Measurements from ENCODE around the gene ACSS1.

ACSS1 gene

DNA sequence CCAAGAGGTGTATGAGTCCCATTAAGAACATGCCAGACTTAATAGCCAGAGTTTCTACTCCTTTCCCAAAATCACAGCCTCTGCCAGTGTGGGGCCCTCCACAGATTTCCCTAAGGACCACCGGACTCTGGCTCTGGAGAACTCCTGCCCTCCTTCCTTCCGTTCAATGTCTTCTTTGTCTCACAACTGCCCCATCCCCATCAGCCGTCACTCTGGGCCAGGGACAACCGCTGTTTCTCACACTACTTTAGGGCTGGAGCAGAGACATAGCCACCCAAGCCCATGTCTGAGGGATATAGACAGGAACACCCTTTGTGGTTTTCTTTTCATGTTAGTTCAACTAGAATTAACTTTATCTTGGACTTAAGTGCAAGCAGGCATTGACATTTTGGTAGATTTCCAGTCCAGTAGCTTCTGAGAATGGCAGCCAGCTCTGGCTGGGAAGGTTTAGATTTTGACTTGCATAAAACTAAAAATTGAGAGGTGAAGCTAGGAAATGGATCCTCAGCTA lies 6.7 kb upstream of the ACSS1 start:
- no peak overlapping the region for H3K4me2 ChIP-seq (ENCODE audit: low read depth, low read length, poor library complexity, severe bottlenecking)
- H3K36me3 ChIP-seq (ENCODE audit: insufficient read depth, low read length) = no peaks in the 10 kb centered on the region
- H3K27me3 ChIP-seq (ENCODE audit: insufficient read depth, low read length, poor library complexity, severe bottlenecking) = no peaks in the 10 kb centered on the region
- H3K4me3 ChIP-seq (ENCODE audit: low read length, poor library complexity, severe bottlenecking) = no peak overlapping the region
- TF ChIP-seq, protein P1, sequence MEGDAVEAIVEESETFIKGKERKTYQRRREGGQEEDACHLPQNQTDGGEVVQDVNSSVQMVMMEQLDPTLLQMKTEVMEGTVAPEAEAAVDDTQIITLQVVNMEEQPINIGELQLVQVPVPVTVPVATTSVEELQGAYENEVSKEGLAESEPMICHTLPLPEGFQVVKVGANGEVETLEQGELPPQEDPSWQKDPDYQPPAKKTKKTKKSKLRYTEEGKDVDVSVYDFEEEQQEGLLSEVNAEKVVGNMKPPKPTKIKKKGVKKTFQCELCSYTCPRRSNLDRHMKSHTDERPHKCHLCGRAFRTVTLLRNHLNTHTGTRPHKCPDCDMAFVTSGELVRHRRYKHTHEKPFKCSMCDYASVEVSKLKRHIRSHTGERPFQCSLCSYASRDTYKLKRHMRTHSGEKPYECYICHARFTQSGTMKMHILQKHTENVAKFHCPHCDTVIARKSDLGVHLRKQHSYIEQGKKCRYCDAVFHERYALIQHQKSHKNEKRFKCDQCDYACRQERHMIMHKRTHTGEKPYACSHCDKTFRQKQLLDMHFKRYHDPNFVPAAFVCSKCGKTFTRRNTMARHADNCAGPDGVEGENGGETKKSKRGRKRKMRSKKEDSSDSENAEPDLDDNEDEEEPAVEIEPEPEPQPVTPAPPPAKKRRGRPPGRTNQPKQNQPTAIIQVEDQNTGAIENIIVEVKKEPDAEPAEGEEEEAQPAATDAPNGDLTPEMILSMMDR (conservative IDR thresholded peaks at IDR 0.05; ENCODE audit: low read length) = no peak
- TF ChIP-seq EZH2phosphoT487 (IDR thresholded peaks at IDR 0.05; ENCODE audit: borderline replicate concordance) = no peak
- peaks cover 16% of the 10 kb centered on the region for H3K4me1 ChIP-seq (ENCODE audit: insufficient read depth, low read length, poor library complexity, severe bottlenecking)
- H3F3A ChIP-seq (ENCODE audit: low read depth) = no peaks in the 10 kb centered on the region
- H3K79me2 ChIP-seq (ENCODE audit: insufficient read depth, low read length) = no peaks in the 10 kb centered on the region
- no peaks in the 10 kb centered on the region for H3K9me3 ChIP-seq (ENCODE audit: insufficient read depth, low read depth, low read length)
- no peak overlapping the region for H3K9ac ChIP-seq (ENCODE audit: low read depth, low read length, poor library complexity, severe bottlenecking)
- no peaks in the 10 kb centered on the region for H3K9me2 ChIP-seq (replicated peaks; ENCODE audit: low read depth, low read length)
- no peaks in the 10 kb centered on the region for H4K20me1 ChIP-seq (ENCODE audit: insufficient read depth, low read length, poor library complexity, severe bottlenecking)
- H2AFZ ChIP-seq (ENCODE audit: low read length) = no peak overlapping the region

DNA sequence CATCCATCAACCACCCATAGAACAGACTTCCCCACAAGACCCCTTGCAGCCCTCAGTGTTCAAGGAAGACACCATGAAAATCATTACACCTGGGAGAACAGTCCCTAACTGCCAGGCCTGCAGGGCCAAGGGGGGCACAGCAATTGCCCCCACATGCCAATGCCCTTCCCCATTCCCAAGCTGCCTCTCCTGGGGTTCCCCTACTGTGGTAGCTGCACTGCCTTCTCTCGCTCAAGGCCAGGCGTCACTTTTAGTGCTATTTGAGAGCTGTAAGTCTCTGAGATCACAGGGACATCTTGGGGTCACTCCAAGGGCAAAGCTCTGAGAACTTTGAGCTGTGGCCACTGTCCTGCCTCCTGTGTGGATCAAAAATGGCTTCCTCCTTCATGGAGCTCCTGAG lies 6.0 kb upstream of the ACSS1 start:
- Histone ChIP-seq H3K9me2 (replicated peaks; ENCODE audit: low read depth, low read length) (no peaks in the 10 kb centered on the region), H3K36me3 (ENCODE audit: insufficient read depth, low read length) (no peaks in the 10 kb centered on the region), H4K20me1 (ENCODE audit: insufficient read depth, low read length, poor library complexity, severe bottlenecking) (no peaks in the 10 kb centered on the region), H3K4me2 (ENCODE audit: low read depth, low read length, poor library complexity, severe bottlenecking) (no peak overlapping the region), H3K27me3 (ENCODE audit: insufficient read depth, low read length, poor library complexity, severe bottlenecking) (no peaks in the 10 kb centered on the region), H2AFZ (ENCODE audit: low read length) (no peak overlapping the region), H3K9me3 (ENCODE audit: insufficient read depth, low read depth, low read length) (no peaks in the 10 kb centered on the region), H3K79me2 (ENCODE audit: insufficient read depth, low read length) (no peaks in the 10 kb centered on the region), H3K4me1 (ENCODE audit: insufficient read depth, low read length, poor library complexity, severe bottlenecking) (peaks cover 22% of the 10 kb centered on the region), H3K9ac (ENCODE audit: low read depth, low read length, poor library complexity, severe bottlenecking) (no peak overlapping the region), H3K4me3 (ENCODE audit: low read length, poor library complexity, severe bottlenecking) (no peak overlapping the region), H3F3A (ENCODE audit: low read depth) (no peaks in the 10 kb centered on the region)
- TF ChIP-seq, protein P1 (conservative IDR thresholded peaks at IDR 0.05; ENCODE audit: low read length) = no peak
- TF ChIP-seq EZH2phosphoT487 (IDR thresholded peaks at IDR 0.05; ENCODE audit: borderline replicate concordance) = no peak

DNA sequence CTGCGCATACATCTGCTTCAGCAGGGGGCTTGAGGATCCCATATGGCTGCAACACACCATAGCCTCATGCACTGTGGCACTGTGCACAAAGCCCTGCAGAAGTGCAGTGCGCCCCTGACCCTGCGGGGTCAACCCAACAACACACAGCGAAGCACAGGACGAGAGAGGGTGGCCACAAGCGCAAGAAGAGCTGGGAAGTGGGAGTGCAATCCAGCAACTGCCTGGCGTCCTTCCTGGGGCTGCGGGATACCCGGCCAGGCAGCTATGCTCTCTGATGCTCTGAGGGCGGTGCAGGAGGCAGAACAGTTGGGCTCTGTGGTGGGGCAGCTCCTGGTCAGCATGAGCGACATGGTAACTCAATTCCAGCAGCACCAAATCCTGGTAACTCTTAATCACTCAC lies 5.6 kb upstream of the ACSS1 start:
- Histone ChIP-seq H3K9me2 (replicated peaks; ENCODE audit: low read depth, low read length) (no peaks in the 10 kb centered on the region), H3K4me3 (ENCODE audit: low read length, poor library complexity, severe bottlenecking) (no peak overlapping the region), H3K27me3 (ENCODE audit: insufficient read depth, low read length, poor library complexity, severe bottlenecking) (no peaks in the 10 kb centered on the region), H3K4me1 (ENCODE audit: insufficient read depth, low read length, poor library complexity, severe bottlenecking) (peaks cover 27% of the 10 kb centered on the region), H4K20me1 (ENCODE audit: insufficient read depth, low read length, poor library complexity, severe bottlenecking) (no peaks in the 10 kb centered on the region), H2AFZ (ENCODE audit: low read length) (no peak overlapping the region), H3K4me2 (ENCODE audit: low read depth, low read length, poor library complexity, severe bottlenecking) (no peak overlapping the region), H3K9me3 (ENCODE audit: insufficient read depth, low read depth, low read length) (no peaks in the 10 kb centered on the region), H3F3A (ENCODE audit: low read depth) (no peaks in the 10 kb centered on the region), H3K36me3 (ENCODE audit: insufficient read depth, low read length) (no peaks in the 10 kb centered on the region), H3K9ac (ENCODE audit: low read depth, low read length, poor library complexity, severe bottlenecking) (no peak overlapping the region), H3K79me2 (ENCODE audit: insufficient read depth, low read length) (no peaks in the 10 kb centered on the region)
- TF ChIP-seq EZH2phosphoT487 (IDR thresholded peaks at IDR 0.05; ENCODE audit: borderline replicate concordance) = no peak
- TF ChIP-seq, protein P1 (conservative IDR thresholded peaks at IDR 0.05; ENCODE audit: low read length) = no peak

Data from Loucy (cell line).